GM13976 (cell line): Measurements from ENCODE around the gene PRSS22.

Experiments
- DNase-seq: peaks from one replicate; pipeline ENCODE4 v3.0.0; 2012; ENCODE audit warnings: low spot score
- in situ Hi-C: fragments of 300-500 bp; cut with MboI; formaldehyde crosslinking; loops from one replicate; pipeline ENCODE4 v1.12.0; 2022; ENCODE audit warnings: low sequenced_read_pairs, mixed read lengths, inconsistent platforms; ENCODE audit not compliant: unreplicated experiment
- TF ChIP-seq, protein P1 (sequence below): IDR thresholded peaks from 2 replicates; pipeline ENCODE4 v1.5.1; 2012; ENCODE audit warnings: borderline replicate concordance, mild to moderate bottlenecking; ENCODE audit not compliant: insufficient read depth; ENCODE audit errors: extremely low read depth, missing control alignments, control extremely low read depth

The PRSS22 gene

DNA sequence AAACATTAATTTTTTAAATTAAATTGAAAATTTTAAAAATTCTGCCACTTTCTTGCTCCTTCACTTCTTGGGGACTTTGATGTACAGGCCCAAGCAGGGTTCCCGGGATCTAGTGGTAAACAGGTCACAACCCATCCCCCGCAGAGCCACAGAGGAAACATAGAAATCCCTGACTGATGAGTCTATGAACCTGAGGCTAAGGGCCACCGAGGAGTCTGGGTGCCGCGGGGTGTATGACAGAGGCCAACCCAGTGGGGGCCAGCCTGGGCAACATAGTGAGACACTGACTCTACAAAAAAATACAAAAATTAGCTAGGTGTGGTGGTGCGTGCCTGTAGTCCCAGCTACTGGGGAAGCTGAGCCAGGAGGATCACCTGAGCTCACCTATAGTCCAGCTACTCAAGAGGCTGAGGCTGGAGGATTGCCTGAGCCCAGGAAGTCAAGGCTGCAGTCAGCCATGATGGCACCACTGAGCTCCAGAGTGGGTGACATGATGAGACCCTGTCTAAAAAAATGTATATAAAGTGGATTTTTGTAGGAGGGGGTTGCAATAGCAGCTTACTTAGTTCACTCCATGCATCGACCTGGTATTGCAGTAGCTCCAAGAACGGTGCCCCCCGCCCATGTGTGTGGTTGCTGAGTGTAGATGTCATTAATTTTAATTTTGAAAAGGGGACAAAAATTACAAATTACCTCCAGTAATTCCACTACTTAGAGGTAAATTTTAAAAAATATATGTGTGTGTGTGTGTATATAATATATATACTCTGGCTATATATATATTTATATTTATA lies 44.6 kb upstream of the PRSS22 start:
- in situ Hi-C loops, result no loop called here
- DNase-seq, result no peak
- TF ChIP-seq, protein P1, sequence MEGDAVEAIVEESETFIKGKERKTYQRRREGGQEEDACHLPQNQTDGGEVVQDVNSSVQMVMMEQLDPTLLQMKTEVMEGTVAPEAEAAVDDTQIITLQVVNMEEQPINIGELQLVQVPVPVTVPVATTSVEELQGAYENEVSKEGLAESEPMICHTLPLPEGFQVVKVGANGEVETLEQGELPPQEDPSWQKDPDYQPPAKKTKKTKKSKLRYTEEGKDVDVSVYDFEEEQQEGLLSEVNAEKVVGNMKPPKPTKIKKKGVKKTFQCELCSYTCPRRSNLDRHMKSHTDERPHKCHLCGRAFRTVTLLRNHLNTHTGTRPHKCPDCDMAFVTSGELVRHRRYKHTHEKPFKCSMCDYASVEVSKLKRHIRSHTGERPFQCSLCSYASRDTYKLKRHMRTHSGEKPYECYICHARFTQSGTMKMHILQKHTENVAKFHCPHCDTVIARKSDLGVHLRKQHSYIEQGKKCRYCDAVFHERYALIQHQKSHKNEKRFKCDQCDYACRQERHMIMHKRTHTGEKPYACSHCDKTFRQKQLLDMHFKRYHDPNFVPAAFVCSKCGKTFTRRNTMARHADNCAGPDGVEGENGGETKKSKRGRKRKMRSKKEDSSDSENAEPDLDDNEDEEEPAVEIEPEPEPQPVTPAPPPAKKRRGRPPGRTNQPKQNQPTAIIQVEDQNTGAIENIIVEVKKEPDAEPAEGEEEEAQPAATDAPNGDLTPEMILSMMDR, result no peak

DNA sequence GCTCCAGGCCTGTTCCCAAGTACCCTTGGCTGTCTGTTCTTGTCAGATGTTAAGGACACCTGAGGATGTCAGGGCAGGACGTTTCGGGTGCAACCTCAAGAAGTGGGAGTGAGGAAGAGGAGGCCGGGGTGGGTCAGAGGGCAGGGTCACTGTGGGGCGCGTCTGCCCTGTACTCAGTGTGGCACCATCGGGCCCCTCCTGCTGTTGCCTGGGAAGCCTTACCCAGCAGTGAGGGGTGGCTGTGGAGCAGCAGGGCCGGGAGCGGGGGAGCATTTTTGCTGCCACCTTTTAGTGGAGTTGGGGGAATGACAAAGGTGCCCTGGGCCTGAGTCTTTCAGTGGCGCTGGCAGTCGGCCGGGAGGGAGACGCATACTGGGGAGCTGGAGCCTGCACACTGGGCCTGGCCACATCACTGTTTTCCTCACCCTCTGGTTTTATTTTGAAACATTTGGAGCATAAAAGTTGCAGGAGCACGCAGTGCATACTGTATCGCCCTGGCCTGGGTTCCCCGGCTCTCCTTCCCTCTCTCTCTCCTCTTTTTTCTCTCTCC lies 42.6 kb upstream of the PRSS22 start:
- no peak for DNase-seq
- in situ Hi-C loops, result no loop called here
- TF ChIP-seq, protein P1, result no peak

DNA sequence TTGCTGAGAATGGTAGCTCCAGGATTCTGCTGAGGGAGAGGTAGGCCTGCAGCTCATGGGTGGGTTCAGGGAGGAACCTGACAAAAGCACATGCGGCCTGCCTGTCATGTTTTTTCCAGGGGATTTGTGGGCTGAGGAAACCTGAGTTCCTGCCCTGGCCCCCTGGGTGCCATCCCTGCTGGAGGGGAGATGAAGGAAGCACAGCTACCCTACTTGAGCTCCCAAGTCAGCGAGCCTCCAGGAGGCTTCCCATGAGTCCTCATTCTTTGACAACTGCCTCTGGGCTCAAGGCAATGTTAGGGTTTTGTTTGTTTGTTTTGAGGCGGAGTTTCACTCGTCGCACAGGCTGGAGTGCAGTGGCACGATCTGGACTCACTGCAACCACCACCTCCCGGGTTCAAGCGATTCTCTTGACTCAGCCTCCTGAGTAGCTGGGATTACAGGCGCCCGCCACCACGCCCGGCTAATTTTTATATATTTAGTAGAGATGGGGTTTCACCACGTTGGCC lies 41.6 kb upstream of the PRSS22 start:
- TF ChIP-seq, protein P1, result no peak
- no peak for DNase-seq
- in situ Hi-C loops, result no loop called here

DNA sequence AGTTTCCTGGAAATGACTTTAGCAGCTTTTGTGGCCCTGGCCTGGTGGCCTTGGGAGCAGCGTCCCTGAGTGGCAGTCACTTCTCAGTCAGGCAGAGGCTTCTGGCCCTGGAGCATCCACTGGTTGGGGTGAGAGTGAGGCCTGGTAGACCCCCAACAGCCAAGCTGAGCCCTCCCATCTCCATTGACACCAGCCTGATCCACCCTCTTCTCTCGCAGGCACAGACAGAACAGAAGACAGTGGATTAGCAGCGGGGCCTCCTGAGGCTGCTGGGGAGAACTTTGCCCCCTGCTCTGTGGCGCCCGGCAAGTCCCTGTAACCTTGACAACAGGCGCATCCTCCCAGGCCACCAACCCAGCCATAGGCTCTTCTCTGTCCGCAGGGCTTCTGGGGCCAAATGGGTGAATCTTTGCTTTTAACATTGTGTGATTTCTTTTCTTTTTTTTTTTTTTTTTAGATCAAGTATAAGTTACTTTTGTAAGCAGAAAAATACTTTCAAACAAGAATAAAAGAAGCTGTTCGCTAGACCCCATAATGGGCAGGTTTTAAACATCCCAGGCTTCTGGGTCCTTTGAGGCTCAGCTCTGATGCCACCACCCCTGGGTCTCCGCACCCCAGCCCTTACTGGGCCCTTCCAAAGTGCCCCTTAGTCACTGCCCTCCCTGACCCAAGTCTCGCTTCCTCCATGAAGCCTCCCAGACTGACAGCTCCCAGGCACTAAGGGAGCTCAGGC lies 41.0 kb upstream of the PRSS22 start:
- in situ Hi-C loops, result no loop called here
- TF ChIP-seq, protein P1, result no peak
- DNase-seq, result no peak

GRCh38 chr16:2897110-2897509 lies 39.1 kb upstream of the PRSS22 start:
- in situ Hi-C loops, result no loop called here
- DNase-seq, result peak; percentile 75
- TF ChIP-seq, protein P1, result no peak

GRCh38 chr16:2896480-2897010 lies 38.6 kb upstream of the PRSS22 start:
- TF ChIP-seq, protein P1, result no peak
- in situ Hi-C loops, result no loop called here
- no peak for DNase-seq
